IgD-negative memory B cell (primary cell): Measurements from ENCODE around the gene LEPROT. TPM values are rescaled to one million over a fixed set of nuclear protein-coding genes. Genes with fewer than 3 reads are reported as not detected.
"Not testable (repeated sequence)": the region's sequence is repeated elsewhere in the genome, so short reads cannot be mapped to it uniquely, and the experiment has no call there.

Experiments
- H3K27ac Mint-ChIP-seq, 3 donors: one replicate each; pipeline ENCODE4 v1.8.0; 2020 to 2022; ENCODE audit warnings: mild to moderate bottlenecking in 3 of 3, mixed read lengths in 3 of 3, moderate library complexity in 1 of 3
- H3K27me3 Mint-ChIP-seq: one replicate; pipeline ENCODE4 v1.8.0; 2021; ENCODE audit warnings: mixed read lengths
- H3K36me3 Mint-ChIP-seq: one replicate; pipeline ENCODE4 v1.8.0; 2020; ENCODE audit warnings: mild to moderate bottlenecking, mixed read lengths
- H3K4me1 Mint-ChIP-seq, 3 donors: one replicate each; pipeline ENCODE4 v1.8.0; 2020 to 2022; ENCODE audit warnings: mixed read lengths in 3 of 3, mild to moderate bottlenecking in 1 of 3
- H3K4me3 Mint-ChIP-seq, 4 donors: one replicate each; pipeline ENCODE4 v1.8.0; 2020 to 2022; ENCODE audit warnings: mild to moderate bottlenecking in 4 of 4, mixed read lengths in 4 of 4, moderate library complexity in 3 of 4
- H3K9me3 Mint-ChIP-seq, 3 donors: one replicate each; pipeline ENCODE4 v1.8.0; 2020 to 2021; ENCODE audit warnings: mixed read lengths in 3 of 3, mild to moderate bottlenecking in 1 of 3
- polyA plus RNA-seq: library from polyadenylated mRNA; unstranded; fragments of 300-500 nt; fragmentation: Illumina TruSeq; gene quantifications from one replicate; pipeline ENCODE4 v1.2.3, GENCODE V29; 2021

LEPROT gene, protein sequence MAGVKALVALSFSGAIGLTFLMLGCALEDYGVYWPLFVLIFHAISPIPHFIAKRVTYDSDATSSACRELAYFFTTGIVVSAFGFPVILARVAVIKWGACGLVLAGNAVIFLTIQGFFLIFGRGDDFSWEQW
- polyA plus RNA-seq: 6.9 TPM

DNA sequence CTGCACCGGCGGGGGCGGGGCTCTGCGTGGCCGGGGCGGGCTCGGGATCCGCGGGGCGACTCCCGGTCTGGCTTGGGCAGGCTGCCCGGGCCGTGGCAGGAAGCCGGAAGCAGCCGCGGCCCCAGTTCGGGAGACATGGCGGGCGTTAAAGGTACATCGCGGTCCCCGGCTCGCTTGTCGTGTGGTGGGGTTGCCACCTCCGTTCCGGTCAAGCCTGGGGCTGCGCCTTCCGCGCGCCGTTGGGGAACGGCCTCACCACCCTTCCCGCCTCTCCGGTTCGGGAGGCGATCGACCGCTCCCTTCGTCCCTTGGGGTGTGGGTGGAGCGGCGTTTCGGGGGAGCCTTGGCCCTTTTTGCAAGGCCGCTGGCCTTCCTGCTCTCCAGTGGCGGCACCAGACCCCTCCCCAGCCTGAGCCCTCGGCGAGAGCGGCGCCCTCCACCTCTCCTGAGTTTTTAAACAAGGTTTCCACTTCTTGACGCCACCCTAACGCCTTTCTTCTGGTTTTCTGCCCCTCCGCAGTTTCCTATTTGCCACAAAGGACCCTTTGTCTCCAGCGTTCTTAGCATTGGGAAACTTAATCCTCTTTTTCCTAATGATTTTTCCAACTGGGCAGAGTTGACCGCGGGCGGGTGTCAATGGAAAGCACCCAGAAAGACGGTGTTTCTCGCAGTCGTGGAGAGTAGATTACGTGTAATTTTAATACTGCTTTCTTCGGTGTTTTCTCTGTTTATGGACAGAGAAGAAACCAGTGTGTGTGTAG is at the start of gene LEPROT, which contains the start of gene LEPR:
Gene LEPROT, plus strand, starts transcription at position 79 of the 761 bp plus-strand sequence. Its CDS starts 57 bp downstream, at position 136.
Gene LEPR, plus strand, starts transcription at position 79 of the 761 bp plus-strand sequence. CDS start 144,898 bp downstream, outside the sequence.
- H3K4me3 Mint-ChIP-seq: no peak within 1 kb of the TSS
- peaks cover 2% of the 10 kb centered on the region for H3K27me3 Mint-ChIP-seq
- H3K27ac Mint-ChIP-seq: peak within 1 kb of the TSS; percentile 76 to 97 (median 89)
- peaks cover 7 to 8% (median 8%) of the 10 kb centered on the region in 3 donors for H3K4me1 Mint-ChIP-seq
- H3K9me3 Mint-ChIP-seq: no peaks in the 10 kb centered on the region
- peaks cover 3% of the 10 kb centered on the region for H3K36me3 Mint-ChIP-seq

DNA sequence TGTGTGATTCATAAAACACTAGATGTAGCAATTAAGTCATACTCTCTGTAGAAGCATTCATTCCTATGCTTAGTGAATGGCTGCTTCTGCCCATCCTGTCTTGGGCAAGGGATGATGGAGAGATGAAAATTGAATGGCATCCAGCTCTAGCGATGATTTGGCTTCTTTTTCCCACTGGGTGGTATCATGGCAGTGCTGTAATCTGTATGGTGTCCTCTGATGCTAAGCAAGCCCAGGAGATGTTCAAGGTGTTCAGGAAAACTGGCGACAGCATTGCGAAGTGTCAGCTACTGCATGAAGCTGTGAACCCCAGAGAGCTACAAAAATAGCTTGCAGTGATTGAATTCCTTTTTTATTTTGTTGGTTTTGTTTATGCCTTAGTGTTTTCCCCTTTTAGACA is 48.9 kb upstream of the LEPROT start:
- H3K27ac Mint-ChIP-seq: no peak overlapping the region
- peaks cover 0 to 2% (median 0%) of the 10 kb centered on the region in 3 donors for H3K9me3 Mint-ChIP-seq
- H3K4me3 Mint-ChIP-seq: no peak overlapping the region
- peaks cover 7% of the 10 kb centered on the region for H3K36me3 Mint-ChIP-seq
- peaks cover 0 to 1% (median 0%) of the 10 kb centered on the region in 3 donors for H3K4me1 Mint-ChIP-seq
- H3K27me3 Mint-ChIP-seq: no peaks in the 10 kb centered on the region

DNA sequence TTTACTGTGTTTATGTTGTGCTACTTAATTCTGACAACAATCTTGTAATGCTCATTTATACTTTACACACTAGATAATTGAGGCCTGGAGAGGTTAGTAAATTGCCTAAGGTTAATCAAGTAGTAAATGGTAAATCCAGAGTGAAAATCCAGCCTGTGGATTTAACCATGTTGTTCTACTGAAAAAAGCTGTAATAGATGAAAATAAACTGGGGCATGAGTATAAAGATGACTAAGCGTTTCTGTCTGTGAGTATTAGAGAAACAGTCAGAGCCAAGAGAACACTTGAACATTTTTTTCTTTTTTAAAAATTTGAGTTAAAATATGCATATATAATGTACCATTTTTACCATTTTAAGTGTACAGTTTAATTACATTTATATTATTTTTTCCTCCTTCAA is 47.9 kb upstream of the LEPROT start:
- Mint-ChIP-seq H3K9me3 (peaks cover 0 to 2% (median 0%) of the 10 kb centered on the region in 3 donors), H3K27ac (no peak overlapping the region), H3K27me3 (no peaks in the 10 kb centered on the region), H3K4me1 (peaks cover 0 to 1% (median 0%) of the 10 kb centered on the region in 3 donors), H3K4me3 (no peak overlapping the region), H3K36me3 (peaks cover 7% of the 10 kb centered on the region)

DNA sequence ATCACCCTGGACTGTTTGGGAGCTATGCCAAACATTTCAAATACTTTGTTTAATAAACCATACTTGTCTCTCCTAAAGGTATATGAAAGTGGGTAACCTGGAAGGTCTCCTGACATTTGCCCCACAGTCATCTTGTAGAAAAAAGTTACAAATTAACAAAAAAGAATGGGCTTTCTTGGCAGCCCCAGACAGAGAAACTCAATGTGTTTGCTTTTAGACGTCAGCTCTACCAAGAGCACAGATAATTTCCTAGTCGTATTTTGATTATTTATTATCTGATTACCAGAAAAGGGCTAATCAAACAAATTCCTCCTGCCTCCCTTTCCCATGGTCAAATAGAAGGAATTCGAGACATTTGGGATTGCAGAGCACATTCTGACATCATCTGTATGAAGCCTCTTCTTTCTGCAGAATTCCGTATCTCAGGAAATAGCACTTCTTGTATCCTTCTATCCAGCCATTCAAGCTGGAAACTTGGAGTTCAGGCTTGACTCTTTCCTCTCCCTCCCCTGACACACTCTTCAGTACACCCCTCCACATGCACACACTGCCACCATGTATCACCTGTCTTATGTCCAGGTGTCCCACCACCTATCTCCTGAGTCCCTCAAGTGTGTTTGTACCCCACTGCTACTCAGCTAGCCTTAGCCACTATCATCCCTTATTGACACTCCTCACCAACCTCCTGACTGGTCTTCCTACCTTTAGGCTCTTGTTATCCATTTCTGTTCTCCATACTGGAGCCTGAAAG is 42.8 kb upstream of the LEPROT start:
- Mint-ChIP-seq H3K27ac (no peak overlapping the region), H3K4me1 (peaks cover 0 to 1% (median 0%) of the 10 kb centered on the region in 3 donors), H3K9me3 (peaks cover 0 to 4% (median 0%) of the 10 kb centered on the region in 3 donors), H3K36me3 (peaks cover 7% of the 10 kb centered on the region), H3K4me3 (no peak overlapping the region), H3K27me3 (peaks cover 5% of the 10 kb centered on the region)

DNA sequence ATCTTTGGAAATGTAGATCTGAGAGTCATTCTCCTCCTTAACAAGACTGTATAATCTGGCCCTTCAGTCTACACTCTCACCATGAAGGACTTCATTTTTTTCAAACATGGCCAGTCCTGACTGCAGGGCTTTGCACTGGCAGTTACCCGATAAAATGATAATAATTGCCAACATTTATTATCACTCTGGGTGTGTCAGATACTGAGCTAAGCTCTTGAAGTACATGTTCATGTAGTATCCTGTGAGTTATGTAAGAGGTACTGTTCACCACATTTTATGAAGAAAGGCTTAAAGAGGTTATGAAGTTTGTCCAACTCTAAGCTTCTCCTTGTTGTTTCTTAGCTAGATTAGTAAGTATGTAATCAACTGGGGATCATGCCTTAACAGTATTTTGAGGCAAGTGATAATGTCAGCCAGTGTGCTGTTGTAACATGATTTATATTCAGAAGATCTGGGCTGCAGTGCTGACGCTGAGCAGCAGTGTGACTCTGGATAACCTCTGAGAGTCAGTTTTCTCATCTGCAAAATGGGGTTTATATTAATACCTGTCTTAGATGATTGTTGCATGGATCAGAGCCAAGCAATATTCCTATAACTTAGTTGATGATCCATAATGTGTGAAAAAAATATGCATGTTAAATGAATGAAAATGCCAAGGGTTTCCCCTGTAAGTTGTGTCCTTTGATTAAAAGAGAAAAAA is 42.1 kb upstream of the LEPROT start:
- no peak overlapping the region for H3K4me3 Mint-ChIP-seq
- peaks cover 0 to 1% (median 0%) of the 10 kb centered on the region in 3 donors for H3K4me1 Mint-ChIP-seq
- peaks cover 5% of the 10 kb centered on the region for H3K36me3 Mint-ChIP-seq
- H3K27me3 Mint-ChIP-seq: peaks cover 5% of the 10 kb centered on the region
- no peak overlapping the region for H3K27ac Mint-ChIP-seq
- H3K9me3 Mint-ChIP-seq: peaks cover 0 to 4% (median 0%) of the 10 kb centered on the region in 3 donors

DNA sequence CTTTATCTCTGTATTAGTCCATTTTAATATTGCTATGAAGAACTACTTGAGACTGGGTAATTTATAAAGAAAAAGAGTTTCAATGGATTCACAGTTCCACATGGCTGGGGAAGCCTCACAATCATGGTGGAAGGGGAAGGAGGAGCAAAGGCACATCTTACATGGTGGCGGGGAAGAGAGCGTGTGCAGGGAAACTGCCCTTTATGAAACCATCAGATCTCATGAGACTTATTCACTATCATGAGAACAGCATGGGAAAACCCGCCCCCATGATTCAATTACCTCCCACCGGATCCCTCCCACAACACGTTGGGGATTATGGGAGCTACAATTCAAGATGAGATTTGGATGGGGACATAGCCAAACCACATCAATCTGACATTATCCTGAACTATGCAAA is 36.0 kb upstream of the LEPROT start:
- H3K4me1 Mint-ChIP-seq, H3K27me3 Mint-ChIP-seq, H3K36me3 Mint-ChIP-seq, H3K4me3 Mint-ChIP-seq, H3K27ac Mint-ChIP-seq, H3K9me3 Mint-ChIP-seq: not testable (repeated sequence)

DNA sequence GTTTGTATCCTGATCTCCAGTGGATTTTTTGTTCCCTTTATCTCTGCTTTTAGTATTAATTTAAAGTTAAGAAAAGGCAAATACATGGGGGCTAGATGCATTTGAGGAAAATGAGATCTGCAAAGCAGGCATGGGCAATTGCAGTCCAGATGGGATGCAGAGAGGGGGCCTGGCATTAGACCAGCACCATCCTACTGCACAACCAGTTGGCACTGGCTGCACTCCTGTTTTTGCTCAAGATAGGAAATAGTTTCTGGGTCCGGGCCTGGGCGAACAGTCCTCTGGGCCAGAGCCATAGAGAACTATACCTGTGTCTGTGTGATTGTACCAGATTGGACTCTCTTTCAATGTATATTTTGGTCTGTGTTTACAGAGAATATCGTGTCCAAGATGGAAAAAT is 34.0 kb upstream of the LEPROT start:
- Mint-ChIP-seq H3K27me3 (peaks cover 3% of the 10 kb centered on the region), H3K9me3 (no peaks in the 10 kb centered on the region), H3K4me3 (peak overlapping the region in 1 of 4 donors; percentile 0), H3K27ac (no peak overlapping the region), H3K4me1 (no peaks in the 10 kb centered on the region), H3K36me3 (peaks cover 5% of the 10 kb centered on the region)

DNA sequence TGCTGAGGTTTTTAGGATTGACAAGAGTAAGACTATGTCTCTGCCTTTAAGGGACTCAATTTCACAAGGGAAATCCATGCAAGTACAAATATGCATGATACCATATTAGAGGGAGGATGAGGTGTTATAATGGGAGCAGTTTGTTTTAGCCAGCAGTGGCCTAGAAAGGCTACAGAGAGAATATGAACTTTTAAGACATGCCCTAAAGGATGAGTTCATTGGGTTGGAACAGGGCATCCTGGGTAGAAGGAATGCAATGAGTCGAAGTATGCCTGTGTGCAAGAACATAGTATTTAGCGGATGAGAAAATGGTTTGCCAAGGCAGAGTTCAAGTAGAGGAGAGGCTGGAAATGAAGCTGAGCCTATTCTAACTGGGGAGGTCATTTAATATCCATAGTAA is 32.6 kb upstream of the LEPROT start:
- Mint-ChIP-seq H3K9me3 (no peaks in the 10 kb centered on the region), H3K27me3 (no peaks in the 10 kb centered on the region), H3K27ac (no peak overlapping the region), H3K4me3 (no peak overlapping the region), H3K4me1 (no peaks in the 10 kb centered on the region), H3K36me3 (peaks cover 5% of the 10 kb centered on the region)

DNA sequence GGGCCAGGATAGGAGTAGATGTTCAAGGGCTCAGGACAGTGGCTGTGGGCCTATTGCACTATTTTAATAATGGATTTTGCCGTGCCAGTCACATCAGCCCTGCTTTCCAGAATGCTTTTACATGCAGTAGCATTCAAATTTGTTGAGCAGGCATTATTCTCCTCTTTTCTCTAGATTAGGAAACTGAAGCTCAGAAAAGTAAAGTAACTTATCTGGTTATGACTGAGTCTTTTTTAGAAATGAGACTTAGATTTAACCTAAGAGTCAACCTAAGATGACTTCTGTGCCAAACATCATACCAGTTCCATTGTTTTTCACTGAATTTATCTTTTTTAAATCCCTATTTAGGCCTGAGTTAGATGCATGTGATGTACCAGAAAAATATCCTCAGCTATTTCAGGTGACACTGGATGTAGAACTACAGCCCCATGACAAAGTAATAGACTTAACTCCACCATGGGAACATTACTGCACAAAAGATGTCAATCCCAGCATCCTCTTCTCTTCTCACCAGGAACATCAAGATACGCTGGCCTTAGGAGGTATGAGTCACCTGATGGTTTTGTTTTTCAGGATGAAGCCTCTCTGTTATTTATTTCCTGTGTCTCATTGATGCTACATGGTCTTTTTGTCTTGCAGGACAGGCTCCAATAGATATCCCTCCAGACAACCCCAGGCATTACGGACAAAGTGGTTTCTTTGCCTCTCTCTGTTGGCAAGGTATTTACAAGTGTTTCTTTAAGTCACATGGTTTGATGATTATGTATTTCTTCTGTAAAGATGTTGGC is 31.4 kb upstream of the LEPROT start:
- Mint-ChIP-seq H3K27ac (no peak overlapping the region), H3K9me3 (no peaks in the 10 kb centered on the region), H3K27me3 (no peaks in the 10 kb centered on the region), H3K4me3 (no peak overlapping the region), H3K4me1 (no peaks in the 10 kb centered on the region), H3K36me3 (peaks cover 5% of the 10 kb centered on the region)

DNA sequence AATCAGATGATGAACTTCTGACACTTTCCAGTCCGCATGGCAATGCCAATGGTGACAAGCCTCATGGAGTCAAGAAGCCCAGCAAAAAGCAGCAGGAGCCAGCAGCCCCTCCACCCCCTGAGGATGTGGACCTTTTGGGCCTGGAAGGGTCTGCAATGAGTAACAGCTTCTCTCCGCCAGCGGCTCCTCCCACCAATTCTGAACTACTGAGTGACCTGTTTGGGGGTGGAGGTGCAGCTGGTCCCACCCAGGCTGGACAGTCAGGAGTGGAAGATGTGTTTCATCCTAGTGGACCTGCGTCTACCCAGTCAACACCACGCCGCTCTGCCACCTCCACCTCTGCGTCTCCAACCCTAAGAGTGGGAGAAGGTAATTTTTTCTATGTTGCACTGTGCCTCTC is 28.0 kb upstream of the LEPROT start:
- Mint-ChIP-seq H3K27ac (no peak overlapping the region), H3K36me3 (peaks cover 1% of the 10 kb centered on the region), H3K4me3 (no peak overlapping the region), H3K4me1 (peaks cover 0 to 2% (median 0%) of the 10 kb centered on the region in 3 donors), H3K9me3 (no peaks in the 10 kb centered on the region), H3K27me3 (no peaks in the 10 kb centered on the region)

DNA sequence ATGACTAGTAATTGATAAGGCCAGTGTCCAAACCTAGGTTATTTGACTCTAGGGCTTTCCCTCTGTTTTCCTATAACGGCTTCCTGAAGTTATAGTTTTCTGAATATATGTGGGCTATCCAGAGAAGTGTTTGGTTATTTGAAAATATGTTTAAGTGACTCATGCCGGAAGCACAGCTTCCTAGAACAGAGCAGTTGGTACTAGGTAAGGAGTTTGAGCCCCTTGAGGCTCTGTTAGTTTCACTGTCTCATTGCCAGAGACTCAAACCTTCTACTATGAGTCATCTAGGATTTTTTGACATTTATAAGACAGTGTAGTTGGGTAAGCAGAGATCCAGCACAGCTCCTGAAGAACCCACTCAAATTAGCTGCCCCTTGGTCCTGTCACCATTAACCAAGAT is 27.1 kb upstream of the LEPROT start:
- Mint-ChIP-seq H3K27ac (no peak overlapping the region), H3K27me3 (no peaks in the 10 kb centered on the region), H3K9me3 (no peaks in the 10 kb centered on the region), H3K4me1 (peaks cover 0 to 2% (median 0%) of the 10 kb centered on the region in 3 donors), H3K4me3 (no peak overlapping the region), H3K36me3 (peaks cover 1% of the 10 kb centered on the region)

DNA sequence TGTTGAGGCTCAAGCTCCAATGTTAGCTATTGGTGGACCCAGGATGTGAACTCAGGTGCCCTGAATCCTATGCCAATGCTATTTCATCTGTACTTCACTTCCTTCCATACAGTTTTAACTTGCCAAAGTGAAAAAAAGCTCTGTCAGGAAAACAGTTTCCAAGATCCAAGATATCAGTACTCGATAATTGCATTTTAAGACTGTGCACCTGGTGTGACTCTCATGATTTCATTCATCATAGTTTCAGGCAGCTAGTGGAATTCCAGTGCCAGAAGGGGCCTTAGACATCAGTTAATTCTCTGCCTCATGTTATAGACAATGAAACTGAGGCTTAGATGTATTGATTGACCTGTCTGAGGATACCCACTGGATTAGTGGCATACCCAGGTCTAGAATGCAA is 26.5 kb upstream of the LEPROT start:
- H3K36me3 Mint-ChIP-seq: peaks cover 1% of the 10 kb centered on the region
- no peaks in the 10 kb centered on the region for H3K9me3 Mint-ChIP-seq
- no peak overlapping the region for H3K4me3 Mint-ChIP-seq
- no peak overlapping the region for H3K27ac Mint-ChIP-seq
- H3K27me3 Mint-ChIP-seq: no peaks in the 10 kb centered on the region
- H3K4me1 Mint-ChIP-seq: peaks cover 0 to 2% (median 0%) of the 10 kb centered on the region in 3 donors

DNA sequence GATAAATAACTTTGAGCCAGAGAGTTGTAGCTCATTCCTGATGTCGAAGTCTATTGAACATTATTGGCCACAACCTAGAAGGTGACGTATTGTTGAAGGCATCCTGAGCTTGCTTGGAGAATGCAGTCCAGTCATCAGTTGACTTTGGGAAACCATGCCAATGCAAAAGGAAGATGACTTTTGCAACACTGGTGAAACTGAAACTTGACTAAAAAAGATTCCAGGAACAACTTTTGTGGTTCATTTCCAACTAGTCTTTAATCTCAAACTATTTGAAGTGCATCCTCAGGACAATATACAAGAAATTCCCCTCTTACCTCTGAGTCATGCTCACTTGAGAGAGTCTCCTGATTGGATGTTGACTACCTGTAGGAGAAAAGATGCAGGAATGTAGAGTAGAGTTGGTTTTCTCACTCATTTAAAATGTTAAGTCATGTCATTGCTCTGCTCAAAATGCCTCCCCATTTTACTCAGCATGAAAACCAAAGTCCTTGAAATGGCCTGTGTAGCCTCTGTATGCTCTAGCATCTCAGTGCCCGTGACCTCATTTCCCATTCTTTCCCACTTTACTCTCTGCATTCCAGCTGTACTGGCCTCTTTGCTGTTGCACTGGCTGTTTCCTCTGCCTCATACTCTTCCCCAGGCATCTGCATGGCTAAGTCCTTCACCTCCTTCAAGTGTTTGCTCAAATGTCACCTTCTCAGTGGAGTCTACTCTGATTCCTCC is 24.4 kb upstream of the LEPROT start:
- H3K4me1 Mint-ChIP-seq: peaks cover 0 to 2% (median 0%) of the 10 kb centered on the region in 3 donors
- no peaks in the 10 kb centered on the region for H3K27me3 Mint-ChIP-seq
- no peaks in the 10 kb centered on the region for H3K9me3 Mint-ChIP-seq
- peak overlapping the region in 1 of 3 donors; percentile 28 for H3K27ac Mint-ChIP-seq
- peaks cover 2% of the 10 kb centered on the region for H3K36me3 Mint-ChIP-seq
- no peak overlapping the region for H3K4me3 Mint-ChIP-seq

DNA sequence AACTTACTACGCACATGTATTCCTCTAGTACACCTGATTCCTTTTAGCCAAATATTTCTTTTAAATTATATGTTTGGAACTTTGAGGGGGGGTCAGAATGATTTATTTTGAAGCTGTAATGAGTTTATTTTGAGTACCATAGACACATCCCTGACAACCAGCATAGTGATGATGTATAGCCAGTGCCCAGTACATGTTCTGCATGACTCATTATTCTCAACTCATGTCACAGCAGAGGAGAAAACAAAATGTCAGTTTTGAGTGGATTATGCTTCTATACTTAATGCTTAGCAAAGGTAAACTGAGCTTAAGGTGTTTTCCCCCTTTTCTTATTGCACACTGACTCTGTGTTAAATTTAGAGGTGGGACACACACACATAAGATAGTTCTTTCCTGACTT is 22.4 kb upstream of the LEPROT start:
- no peak overlapping the region for H3K4me3 Mint-ChIP-seq

More for the DNA sequence above, 22.4 kb upstream of the LEPROT start:
- H3K27me3 Mint-ChIP-seq: no peaks in the 10 kb centered on the region
- H3K9me3 Mint-ChIP-seq: no peaks in the 10 kb centered on the region
- no peak overlapping the region for H3K27ac Mint-ChIP-seq
- H3K36me3 Mint-ChIP-seq: peaks cover 3% of the 10 kb centered on the region
- H3K4me1 Mint-ChIP-seq: peaks cover 0 to 2% (median 0%) of the 10 kb centered on the region in 3 donors
